Esophagus squamous epithelium (tissue), 5 donors: ENCODE data around the gene KAZN. TPM values are rescaled to one million over a fixed set of nuclear protein-coding genes. Genes with fewer than 3 reads are reported as not detected.

Experiments
- DNase-seq: peaks from one replicate; lab custom pipeline; 2025; lab: John Stamatoyannopoulos, UW
- H3K27ac ChIP-seq, 4 donors: fragments of 200-600 bp; sonication (generic); one replicate each; pipeline ENCODE4 v1.5.1; 2016 to 2019; ENCODE audit warnings: mild to moderate bottlenecking in 1 of 4
- H3K27me3 ChIP-seq, 4 donors: fragments of 200-600 bp; sonication (generic); 1 replicate in 3 of 4; 2 replicates in 1 of 4; pipeline versions ENCODE4 v1.5.1 to v1.6.0; 2017 to 2021; ENCODE audit warnings: antibody characterized with exemption in 1 of 4
- H3K36me3 ChIP-seq, 3 donors: fragments of 200-600 bp; sonication (generic); one replicate each; pipeline ENCODE4 v1.5.1; 2016 to 2019
- H3K4me1 ChIP-seq, 3 donors: fragments of 200-600 bp; sonication (generic); one replicate each; pipeline ENCODE4 v1.5.1; 2017 to 2019
- H3K4me3 ChIP-seq, 4 donors: fragments of 200-600 bp; sonication (generic); 1 replicate in 3 of 4; 2 replicates in 1 of 4; pipeline ENCODE4 v1.5.1; 2016 to 2019; ENCODE audit warnings: mild to moderate bottlenecking in 2 of 4, moderate library complexity in 1 of 4
- H3K9me3 ChIP-seq, 3 donors: fragments of 200-600 bp; sonication (generic); one replicate each; pipeline ENCODE4 v1.5.1; 2016 to 2019
- CTCF ChIP-seq, 6 experiments: fragments of 450-650 bp in 4 of 6; fragments of 200-600 bp in 2 of 6; sonication (generic) in 2 of 6; IDR thresholded peaks; one replicate each; pipeline ENCODE4 v1.5.1; 2016 to 2019; ENCODE audit warnings: antibody characterized with exemption in 6 of 6, mild to moderate bottlenecking in 4 of 6, moderate library complexity in 4 of 6
- POLR2A ChIP-seq, 4 donors: fragments of 450-650 bp; IDR thresholded peaks; one replicate each; pipeline ENCODE4 v1.6.1; 2017; ENCODE audit warnings: antibody characterized with exemption in 4 of 4, mild to moderate bottlenecking in 4 of 4, moderate library complexity in 3 of 4
- WGBS, 2 donors: methylation state at CpG; one replicate each; pipeline ENCODE4 v1.1.5; 2018; 5-methylcytosine and 5-hydroxymethylcytosine counted together
- intact Hi-C: fragments of 100-400 bp; cut with DNase I; formaldehyde crosslinking; loops from one replicate; pipeline ENCODE4 v1.15.0; 2022
- total RNA-seq, 4 donors: library from RNA; depleted of rRNA; stranded (reverse); fragments of >200 nt; gene quantifications; one replicate each; pipeline ENCODE4 v1.1.0, GENCODE V29; 2016
- donor health status: DM: yes; HTN: yes; CAD: no.

Gene KAZN
- total RNA-seq, 4 donors from 2014 or later = 25.0 to 54.5 (median 30.8) TPM

DNA sequence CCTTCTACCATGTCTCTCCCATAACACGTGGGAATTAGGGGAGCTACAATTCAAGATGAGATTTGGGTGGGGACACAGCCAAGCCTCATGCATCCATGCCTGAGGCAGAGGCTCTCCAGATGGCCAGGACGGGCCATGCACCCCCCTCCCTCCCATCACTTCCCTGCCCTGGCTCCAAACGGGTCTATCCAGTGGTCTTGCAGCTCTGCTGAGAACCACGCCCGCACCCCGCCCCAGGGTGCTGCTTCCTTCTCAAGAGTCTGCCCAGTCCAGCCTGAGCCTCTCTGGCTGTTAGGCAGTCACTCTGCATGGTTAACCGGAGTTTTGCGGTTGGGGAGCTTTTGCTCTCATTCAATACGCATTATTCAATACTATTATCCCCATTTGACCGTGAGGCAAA lies 423.6 kb downstream of the KAZN start:
- no peaks in the 10 kb centered on the region for H3K36me3 ChIP-seq
- peaks cover 0 to 62% (median 22%) of the 10 kb centered on the region in 3 donors for H3K4me1 ChIP-seq
- H3K27me3 ChIP-seq = no peaks in the 10 kb centered on the region
- WGBS, 2 donors = 76 to 83% methylated on average over 4 to 6 of the region's 10 CpGs
- intact Hi-C loops = no loop called here
- H3K27ac ChIP-seq = peak overlapping the region; percentile 53 to 83 (median 60)
- TF ChIP-seq POLR2A (IDR thresholded peaks at IDR 0.05) (no peak), CTCF (IDR thresholded peaks at IDR 0.05) (no peak)
- no peak overlapping the region for H3K4me3 ChIP-seq
- no peak for DNase-seq
- no peaks in the 10 kb centered on the region for H3K9me3 ChIP-seq

DNA sequence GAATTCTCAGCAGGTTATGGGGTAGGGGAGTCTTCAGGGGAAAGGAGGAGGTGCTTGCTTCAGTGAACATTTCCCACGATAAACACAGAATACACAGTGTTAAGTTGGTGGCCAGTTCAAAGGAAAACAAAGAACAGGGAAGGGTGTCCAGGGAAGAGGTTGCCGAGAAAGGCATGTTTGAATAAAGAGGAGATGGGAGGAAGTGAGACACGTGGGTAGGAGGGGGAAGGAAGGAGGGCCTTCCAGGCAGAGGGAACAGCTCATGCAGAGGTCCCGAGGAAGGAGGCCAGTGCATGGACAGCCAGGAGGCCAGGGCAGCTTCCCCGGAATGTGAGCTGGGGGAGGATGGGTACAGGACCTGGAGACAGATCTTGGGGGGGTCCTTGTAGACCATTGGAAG lies 424.7 kb downstream of the KAZN start:
- intact Hi-C loops = no loop called here
- TF ChIP-seq CTCF (IDR thresholded peaks at IDR 0.05) (no peak), POLR2A (IDR thresholded peaks at IDR 0.05) (no peak)
- H3K9me3 ChIP-seq = no peaks in the 10 kb centered on the region
- H3K27me3 ChIP-seq = no peaks in the 10 kb centered on the region
- WGBS, 2 donors = 69 to 72% methylated on average over 5 of the region's 5 CpGs
- no peaks in the 10 kb centered on the region for H3K36me3 ChIP-seq
- no peak for DNase-seq
- peaks cover 0 to 73% (median 33%) of the 10 kb centered on the region in 3 donors for H3K4me1 ChIP-seq
- H3K27ac ChIP-seq = peak overlapping the region in 3 of 4 donors; percentile 53 to 83 (median 64)
- H3K4me3 ChIP-seq = no peak overlapping the region

DNA sequence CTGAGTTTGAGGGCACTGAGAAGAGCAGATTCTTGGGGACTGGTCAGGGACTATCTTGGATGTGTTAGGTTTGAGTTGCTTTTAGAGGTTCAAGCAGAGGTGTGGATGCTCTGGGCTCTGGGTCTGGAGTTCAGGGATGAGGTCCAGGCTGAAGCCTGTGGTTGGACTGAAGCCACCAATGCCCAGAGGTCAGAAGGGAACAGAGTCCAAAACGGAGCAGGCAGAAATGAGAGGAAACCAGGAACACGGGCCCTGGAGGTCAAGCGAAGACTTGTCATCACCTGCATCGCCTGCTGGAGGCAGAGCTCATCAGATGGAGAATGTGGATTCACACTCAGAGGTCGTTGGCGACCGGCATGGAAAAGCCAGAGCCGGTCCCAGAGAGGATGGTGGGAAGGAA lies 425.5 kb downstream of the KAZN start:
- intact Hi-C loops = no loop called here
- H3K27ac ChIP-seq = peak overlapping the region in 1 of 4 donors; percentile 83
- H3K4me1 ChIP-seq = peaks cover 0 to 81% (median 36%) of the 10 kb centered on the region in 3 donors
- no peak for DNase-seq
- no peaks in the 10 kb centered on the region for H3K9me3 ChIP-seq
- no peak overlapping the region for H3K4me3 ChIP-seq
- WGBS, 2 donors = 74 to 75% methylated on average over 8 of the region's 8 CpGs
- no peaks in the 10 kb centered on the region for H3K36me3 ChIP-seq
- no peak for TF ChIP-seq POLR2A (IDR thresholded peaks at IDR 0.05)
- TF ChIP-seq CTCF (IDR thresholded peaks at IDR 0.05) = no peak
- H3K27me3 ChIP-seq = no peaks in the 10 kb centered on the region

DNA sequence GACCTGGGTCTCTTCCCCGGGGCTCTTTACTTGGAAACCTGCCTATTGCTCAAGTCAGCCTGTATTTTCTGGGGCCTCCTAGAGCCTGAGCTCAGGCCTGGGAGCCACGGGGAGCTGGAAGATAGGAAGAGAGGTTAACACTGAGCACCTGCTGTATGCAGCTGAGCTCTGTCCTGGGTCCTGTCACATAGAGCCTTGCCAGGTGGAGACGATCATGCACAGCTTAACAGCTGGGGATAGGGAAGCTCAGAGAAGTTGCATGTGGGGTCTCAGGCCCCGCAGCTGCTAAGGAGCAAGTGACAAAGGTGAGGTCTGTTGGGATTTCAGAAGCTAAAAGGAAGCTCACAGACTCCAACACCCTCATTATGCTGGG lies 427.6 kb downstream of the KAZN start:
- Histone ChIP-seq H3K4me3 (no peak overlapping the region), H3K4me1 (peaks cover 0 to 74% (median 27%) of the 10 kb centered on the region in 3 donors), H3K27ac (peak overlapping the region; percentile 10 to 74 (median 40)), H3K9me3 (no peaks in the 10 kb centered on the region), H3K27me3 (no peaks in the 10 kb centered on the region), H3K36me3 (no peaks in the 10 kb centered on the region)
- intact Hi-C loops = no loop called here
- DNase-seq = no peak
- WGBS, 2 donors = 46 to 53% methylated on average over 3 of the region's 4 CpGs
- TF ChIP-seq POLR2A (IDR thresholded peaks at IDR 0.05) = no peak
- no peak for TF ChIP-seq CTCF (IDR thresholded peaks at IDR 0.05)

DNA sequence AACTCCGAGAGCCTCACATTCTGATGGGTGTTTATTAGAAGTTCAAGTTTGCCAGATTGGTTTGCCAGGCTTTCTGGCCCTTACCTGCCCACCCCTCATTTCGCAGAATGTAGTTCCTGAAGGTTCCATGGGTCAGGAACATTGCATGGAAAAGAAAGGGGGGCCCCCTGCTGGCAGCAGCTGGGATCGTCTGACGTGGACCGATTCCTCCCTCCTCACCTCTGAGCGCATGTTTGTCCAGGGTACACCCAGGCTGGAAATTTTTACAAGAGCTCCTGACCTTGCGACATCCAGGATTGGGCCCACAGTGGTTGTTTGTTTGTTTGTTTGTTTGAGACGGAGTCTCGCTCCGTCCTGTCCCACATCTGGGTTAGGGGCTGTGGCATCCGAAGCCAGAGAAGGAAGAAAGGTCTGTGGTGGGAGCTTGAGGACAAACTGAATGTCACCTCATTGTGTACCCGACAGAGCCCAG lies 429.1 kb downstream of the KAZN start:
- peaks cover 0 to 59% (median 17%) of the 10 kb centered on the region in 3 donors for H3K4me1 ChIP-seq
- no peak for DNase-seq
- no peaks in the 10 kb centered on the region for H3K36me3 ChIP-seq
- no peak overlapping the region for H3K4me3 ChIP-seq
- WGBS, 2 donors = 51 to 55% methylated on average over 7 of the region's 12 CpGs
- intact Hi-C loops = no loop called here
- no peak for TF ChIP-seq POLR2A (IDR thresholded peaks at IDR 0.05)
- peak; percentile 63 to 88 (median 82) for TF ChIP-seq CTCF (IDR thresholded peaks at IDR 0.05)
- H3K9me3 ChIP-seq = no peaks in the 10 kb centered on the region
- H3K27me3 ChIP-seq = no peaks in the 10 kb centered on the region
- H3K27ac ChIP-seq = peak overlapping the region; percentile 11 to 81 (median 68)
